ENCODE data around the gene BCL11B.
A peak's percentile ranks its signal among the peaks of the same experiment; 100 is the strongest.

- TF ChIP-seq, protein P1, sequence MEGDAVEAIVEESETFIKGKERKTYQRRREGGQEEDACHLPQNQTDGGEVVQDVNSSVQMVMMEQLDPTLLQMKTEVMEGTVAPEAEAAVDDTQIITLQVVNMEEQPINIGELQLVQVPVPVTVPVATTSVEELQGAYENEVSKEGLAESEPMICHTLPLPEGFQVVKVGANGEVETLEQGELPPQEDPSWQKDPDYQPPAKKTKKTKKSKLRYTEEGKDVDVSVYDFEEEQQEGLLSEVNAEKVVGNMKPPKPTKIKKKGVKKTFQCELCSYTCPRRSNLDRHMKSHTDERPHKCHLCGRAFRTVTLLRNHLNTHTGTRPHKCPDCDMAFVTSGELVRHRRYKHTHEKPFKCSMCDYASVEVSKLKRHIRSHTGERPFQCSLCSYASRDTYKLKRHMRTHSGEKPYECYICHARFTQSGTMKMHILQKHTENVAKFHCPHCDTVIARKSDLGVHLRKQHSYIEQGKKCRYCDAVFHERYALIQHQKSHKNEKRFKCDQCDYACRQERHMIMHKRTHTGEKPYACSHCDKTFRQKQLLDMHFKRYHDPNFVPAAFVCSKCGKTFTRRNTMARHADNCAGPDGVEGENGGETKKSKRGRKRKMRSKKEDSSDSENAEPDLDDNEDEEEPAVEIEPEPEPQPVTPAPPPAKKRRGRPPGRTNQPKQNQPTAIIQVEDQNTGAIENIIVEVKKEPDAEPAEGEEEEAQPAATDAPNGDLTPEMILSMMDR (conservative IDR thresholded peaks at IDR 0.05; ENCODE audit: low read length) = 0 out of 2 replicates have a peak, but pooled peaks have one; percentile 12
- no peak for TF ChIP-seq EZH2phosphoT487 (IDR thresholded peaks at IDR 0.05; ENCODE audit: borderline replicate concordance, low read depth, low read length)
Observed at GRCh38 chr14:99188731-99189191, 83.2 kb downstream of the BCL11B start.

All from OCI-LY7 (cell line).